Measurements from ENCODE around the gene TRIM2.

DNA sequence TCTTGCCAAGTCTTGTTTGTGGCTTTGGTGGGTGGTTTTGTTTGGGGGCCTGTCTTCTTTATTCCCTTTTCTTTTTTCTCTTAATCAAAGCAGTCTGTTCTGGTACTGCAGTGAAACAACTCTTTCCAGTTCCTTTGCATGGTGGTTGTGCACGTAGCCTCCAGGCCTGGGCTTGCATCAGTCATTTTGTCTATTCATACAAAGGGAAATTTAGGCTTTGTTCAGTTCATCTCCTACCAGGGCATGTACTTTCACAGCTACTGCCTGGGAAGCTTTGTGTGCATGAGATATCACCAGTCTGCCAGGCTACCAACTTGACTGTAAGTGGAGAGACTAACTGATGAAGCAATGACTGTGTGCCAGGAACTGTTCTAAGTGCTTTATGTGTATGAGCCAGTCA lies 8.5 kb downstream of the TRIM2 start:
- TF ChIP-seq, protein P1, sequence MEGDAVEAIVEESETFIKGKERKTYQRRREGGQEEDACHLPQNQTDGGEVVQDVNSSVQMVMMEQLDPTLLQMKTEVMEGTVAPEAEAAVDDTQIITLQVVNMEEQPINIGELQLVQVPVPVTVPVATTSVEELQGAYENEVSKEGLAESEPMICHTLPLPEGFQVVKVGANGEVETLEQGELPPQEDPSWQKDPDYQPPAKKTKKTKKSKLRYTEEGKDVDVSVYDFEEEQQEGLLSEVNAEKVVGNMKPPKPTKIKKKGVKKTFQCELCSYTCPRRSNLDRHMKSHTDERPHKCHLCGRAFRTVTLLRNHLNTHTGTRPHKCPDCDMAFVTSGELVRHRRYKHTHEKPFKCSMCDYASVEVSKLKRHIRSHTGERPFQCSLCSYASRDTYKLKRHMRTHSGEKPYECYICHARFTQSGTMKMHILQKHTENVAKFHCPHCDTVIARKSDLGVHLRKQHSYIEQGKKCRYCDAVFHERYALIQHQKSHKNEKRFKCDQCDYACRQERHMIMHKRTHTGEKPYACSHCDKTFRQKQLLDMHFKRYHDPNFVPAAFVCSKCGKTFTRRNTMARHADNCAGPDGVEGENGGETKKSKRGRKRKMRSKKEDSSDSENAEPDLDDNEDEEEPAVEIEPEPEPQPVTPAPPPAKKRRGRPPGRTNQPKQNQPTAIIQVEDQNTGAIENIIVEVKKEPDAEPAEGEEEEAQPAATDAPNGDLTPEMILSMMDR (conservative IDR thresholded peaks at IDR 0.05) = no peak
- no peak for TF ChIP-seq EZH2 (IDR thresholded peaks at IDR 0.05; ENCODE audit: low read depth)

Data from PC-9 (cell line).